Measurements from ENCODE around the gene TP53BP2.

The TP53BP2 gene

GRCh38 chr1:223776075-223776814 lies 69.5 kb downstream of the TP53BP2 start:
- no peak for TF ChIP-seq CTCF (conservative IDR thresholded peaks at IDR 0.05; ENCODE audit: low read depth)
- ChIA-PET POLR2A (ENCODE audit: low non-redundant PET) (no interaction called here), CTCF (interaction anchor here (0.7 to 1.6 kb wide), 3 partner anchors 12 to 69 kb away, joined by 4 read pairs; partner anchors contain the start of gene TP53BP2)
- DNase-seq (ENCODE audit: low spot score) = peak; percentile 74
- peak overlapping the region; percentile 75 for H3K27ac ChIP-seq

GRCh38 chr1:223775711-223776074 lies 70.1 kb downstream of the TP53BP2 start:
- POLR2A ChIA-PET (ENCODE audit: low non-redundant PET) = no interaction called here
- CTCF ChIA-PET = interaction anchor here (1.1 to 1.6 kb wide), 2 partner anchors 12 to 70 kb away, joined by 4 read pairs; partner anchors contain the start of gene TP53BP2
- TF ChIP-seq CTCF (conservative IDR thresholded peaks at IDR 0.05; ENCODE audit: low read depth) = no peak
- H3K27ac ChIP-seq = peak overlapping the region; percentile 75; the same call in 1 of the 2 replicates
- no peak for DNase-seq (ENCODE audit: low spot score)

GRCh38 chr1:223775054-223775453 lies 70.7 kb downstream of the TP53BP2 start:
- H3K27ac ChIP-seq = no peak overlapping the region
- CTCF ChIA-PET = interaction anchor here (1.6 kb wide), 1 partner anchor 13 kb away, joined by 4 read pairs; no protein-coding TSS in a partner anchor
- no peak for TF ChIP-seq CTCF (conservative IDR thresholded peaks at IDR 0.05; ENCODE audit: low read depth)
- POLR2A ChIA-PET (ENCODE audit: low non-redundant PET) = no interaction called here
- DNase-seq (ENCODE audit: low spot score) = no peak

- peak overlapping the region; percentile 74; the same call in 1 of the 2 replicates for H3K27ac ChIP-seq
- CTCF ChIA-PET = interaction anchor here (0.7 kb wide), 1 partner anchor 18 kb away, joined by 6 read pairs; no protein-coding TSS in a partner anchor
- no peak for TF ChIP-seq CTCF (conservative IDR thresholded peaks at IDR 0.05; ENCODE audit: low read depth)
- DNase-seq (ENCODE audit: low spot score) = no peak
- POLR2A ChIA-PET (ENCODE audit: low non-redundant PET) = no interaction called here
Measured at GRCh38 chr1:223774134-223774814, 71.5 kb downstream of the TP53BP2 start.

GRCh38 chr1:223772771-223773160 lies 73.0 kb downstream of the TP53BP2 start:
- CTCF ChIA-PET = no interaction called here
- no peak for DNase-seq (ENCODE audit: low spot score)
- POLR2A ChIA-PET (ENCODE audit: low non-redundant PET) = no interaction called here
- peak overlapping the region; percentile 74 for H3K27ac ChIP-seq
- no peak for TF ChIP-seq CTCF (conservative IDR thresholded peaks at IDR 0.05; ENCODE audit: low read depth)

Measured in RWPE1 (cell line).